ENCODE results near the gene NOS1AP. TPM values are rescaled to one million over a fixed set of nuclear protein-coding genes. Genes with fewer than 3 reads are reported as not detected.

The NOS1AP gene
- total and polyA plus RNA-seq, 9 of the 15 experiments (the other 6 are each of a cell fraction or from before 2014, with no cell fraction given) = 0.07 to 1.5 (median 0.22) TPM

- no peak for TF ChIP-seq KAT8 (IDR thresholded peaks at IDR 0.05; ENCODE audit: low read depth)
- no peak for TF ChIP-seq SNAPC5 (CRISPR knock-in tag; IDR thresholded peaks at IDR 0.05)
- TF ChIP-seq, protein P1, sequence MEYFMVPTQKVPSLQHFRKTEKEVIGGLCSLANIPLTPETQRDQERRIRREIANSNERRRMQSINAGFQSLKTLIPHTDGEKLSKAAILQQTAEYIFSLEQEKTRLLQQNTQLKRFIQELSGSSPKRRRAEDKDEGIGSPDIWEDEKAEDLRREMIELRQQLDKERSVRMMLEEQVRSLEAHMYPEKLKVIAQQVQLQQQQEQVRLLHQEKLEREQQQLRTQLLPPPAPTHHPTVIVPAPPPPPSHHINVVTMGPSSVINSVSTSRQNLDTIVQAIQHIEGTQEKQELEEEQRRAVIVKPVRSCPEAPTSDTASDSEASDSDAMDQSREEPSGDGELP (CRISPR knock-in tag; IDR thresholded peaks at IDR 0.05; ENCODE audit: borderline replicate concordance) = no peak
- TF ChIP-seq, protein P2, sequence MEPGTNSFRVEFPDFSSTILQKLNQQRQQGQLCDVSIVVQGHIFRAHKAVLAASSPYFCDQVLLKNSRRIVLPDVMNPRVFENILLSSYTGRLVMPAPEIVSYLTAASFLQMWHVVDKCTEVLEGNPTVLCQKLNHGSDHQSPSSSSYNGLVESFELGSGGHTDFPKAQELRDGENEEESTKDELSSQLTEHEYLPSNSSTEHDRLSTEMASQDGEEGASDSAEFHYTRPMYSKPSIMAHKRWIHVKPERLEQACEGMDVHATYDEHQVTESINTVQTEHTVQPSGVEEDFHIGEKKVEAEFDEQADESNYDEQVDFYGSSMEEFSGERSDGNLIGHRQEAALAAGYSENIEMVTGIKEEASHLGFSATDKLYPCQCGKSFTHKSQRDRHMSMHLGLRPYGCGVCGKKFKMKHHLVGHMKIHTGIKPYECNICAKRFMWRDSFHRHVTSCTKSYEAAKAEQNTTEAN (CRISPR knock-in tag; IDR thresholded peaks at IDR 0.05) = no peak
- no peak for TF ChIP-seq TAF15 (IDR thresholded peaks at IDR 0.05; ENCODE audit: low read depth, low read length)
- TF ChIP-seq RBM34 (IDR thresholded peaks at IDR 0.05; ENCODE audit: borderline replicate concordance, insufficient read depth, low read length) = no peak
- peak; percentile 70 for TF ChIP-seq CREM (IDR thresholded peaks at IDR 0.05; ENCODE audit: low read depth)
- TF ChIP-seq ZKSCAN1 (IDR thresholded peaks at IDR 0.05; ENCODE audit: low read depth, low read length) = no peak
- TF ChIP-seq AFF1 (IDR thresholded peaks at IDR 0.05; ENCODE audit: low read depth in 1 of 2, partially characterized antibody in 2 of 2) = no peak
- 0 out of 2 replicates have a peak, but pooled peaks have one; percentile 39 for TF ChIP-seq USF1 (CRISPR knock-in tag; IDR thresholded peaks at IDR 0.05)
- no peak for TF ChIP-seq ZNF384 (IDR thresholded peaks at IDR 0.05; ENCODE audit: low read depth, low read length)
- TF ChIP-seq SIN3A (IDR thresholded peaks at IDR 0.05; ENCODE audit: borderline replicate concordance in 2 of 2, control insufficient read depth in 1 of 2, low read depth in 2 of 2, low read length in 2 of 2) = no peak; a peak in 1 of 4 replicates
- TF ChIP-seq ZNF232 (CRISPR knock-in tag; IDR thresholded peaks at IDR 0.05) = no peak
- TF ChIP-seq ZNF274 (IDR thresholded peaks at IDR 0.05; ENCODE audit: borderline replicate concordance, low read depth, low read length) = no peak
- no peak for TF ChIP-seq BRD9 (IDR thresholded peaks at IDR 0.05; ENCODE audit: low read depth, partially characterized antibody)
- no peak for TF ChIP-seq ZNF347 (CRISPR knock-in tag; IDR thresholded peaks at IDR 0.05; ENCODE audit: low read depth)
- no peak for TF ChIP-seq TRIM25 (IDR thresholded peaks at IDR 0.05; ENCODE audit: borderline replicate concordance)
- TF ChIP-seq ETV5 (CRISPR knock-in tag; IDR thresholded peaks at IDR 0.05; ENCODE audit: low read depth) = no peak
- no peak for TF ChIP-seq ATF1 (CRISPR knock-in tag; IDR thresholded peaks at IDR 0.05)
- TF ChIP-seq ATF1 (tag; IDR thresholded peaks at IDR 0.05) = no peak
Measured at GRCh38 chr1:162389971-162390370, 320.5 kb downstream of the NOS1AP start (continued).
